Keratinocyte (primary cell): Measurements from ENCODE around the gene DDAH1. TPM values are rescaled to one million over a fixed set of nuclear protein-coding genes. Genes with fewer than 3 reads are reported as not detected.

Experiments
- DNase-seq: peaks from one replicate; pipeline ENCODE4 v3.0.0-alpha.2; 2011; ENCODE audit warnings: low read depth, missing footprints, low spot score
- FAIRE-seq: peaks from 2 replicates; lab custom pipeline; 2011; peaks lifted over from hg19 to GRCh38; lab: Jason Lieb, UNC
- H2AFZ ChIP-seq: 2 replicates; pipeline ENCODE4 v1.6.0; 2012; ENCODE audit warnings: low read length, control low read depth, inconsistent platforms; ENCODE audit not compliant: control insufficient read depth
- H3K27ac ChIP-seq: 2 replicates; pipeline ENCODE4 v1.5.1; 2011; ENCODE audit warnings: low read length; ENCODE audit not compliant: control insufficient read depth, insufficient read depth
- H3K27me3 ChIP-seq: 3 replicates; pipeline ENCODE4 v1.6.0; 2011; ENCODE audit warnings: low read length; ENCODE audit not compliant: control insufficient read depth, insufficient read depth; ENCODE audit errors: extremely low read depth
- H3K36me3 ChIP-seq, 2 experiments: 2 replicates in 1 of 2; 3 replicates in 1 of 2; pipeline ENCODE4 v1.5.1; 2011; ENCODE audit warnings: low read length in 2 of 2, mild to moderate bottlenecking in 1 of 2; ENCODE audit not compliant: control insufficient read depth in 2 of 2, insufficient read depth in 2 of 2; ENCODE audit errors: extremely low read depth in 1 of 2
- H3K4me1 ChIP-seq: 3 replicates; pipeline ENCODE4 v1.5.1; 2011; ENCODE audit warnings: low read length; ENCODE audit not compliant: control insufficient read depth, insufficient read depth; ENCODE audit errors: extremely low read depth
- H3K4me2 ChIP-seq: 3 replicates; pipeline ENCODE4 v1.6.0; 2011; ENCODE audit warnings: low read depth, low read length; ENCODE audit not compliant: control insufficient read depth, insufficient read depth; ENCODE audit errors: extremely low read depth
- H3K4me3 ChIP-seq, 3 experiments: fragments of 200-600 bp in 1 of 3; sonication (generic) in 1 of 3; 2 replicates in 2 of 3; 3 replicates in 1 of 3; pipeline ENCODE4 v1.5.1; 2011 to 2016; ENCODE audit warnings: low read length in 3 of 3, mild to moderate bottlenecking in 3 of 3, control low read depth in 2 of 3, inconsistent platforms in 1 of 3, low read depth in 1 of 3, mixed read lengths in 1 of 3, mixed run types in 1 of 3, moderate library complexity in 1 of 3; ENCODE audit not compliant: control insufficient read depth in 2 of 3, insufficient read depth in 2 of 3; ENCODE audit errors: extremely low read depth in 1 of 3
- H3K79me2 ChIP-seq: 2 replicates; pipeline ENCODE4 v1.6.0; 2012; ENCODE audit warnings: low read length; ENCODE audit not compliant: control insufficient read depth, insufficient read depth
- H3K9ac ChIP-seq: 3 replicates; pipeline ENCODE4 v1.6.0; 2011; ENCODE audit warnings: low read length; ENCODE audit not compliant: control insufficient read depth, insufficient read depth; ENCODE audit errors: extremely low read depth
- H3K9me1 ChIP-seq: 3 replicates; pipeline ENCODE4 v1.6.0; 2011; ENCODE audit warnings: low read length; ENCODE audit not compliant: control insufficient read depth, insufficient read depth; ENCODE audit errors: extremely low read depth
- H3K9me3 ChIP-seq: 2 replicates; pipeline ENCODE4 v1.5.1; 2012; ENCODE audit warnings: low read depth, low read length; ENCODE audit not compliant: control insufficient read depth
- H4K20me1 ChIP-seq: 3 replicates; pipeline ENCODE4 v1.6.0; 2011; ENCODE audit warnings: low read length; ENCODE audit not compliant: control insufficient read depth, insufficient read depth; ENCODE audit errors: extremely low read depth
- EZH2 ChIP-seq: IDR thresholded peaks from one replicate; pipeline ENCODE4 v1.6.1; 2012; ENCODE audit warnings: inconsistent platforms, mild to moderate bottlenecking, low read length, moderate library complexity
- dilution Hi-C: fragments of 300-500 bp; cut with MboI; formaldehyde crosslinking; loops from one replicate; pipeline ENCODE4 v1.7.0; 2020; ENCODE audit warnings: low sequenced_read_pairs; ENCODE audit not compliant: extremely low pct_ligation_motif_present
- polyA plus RNA-seq, 5 experiments: library from polyadenylated mRNA; depleted of rRNA in 3 of 5; stranded (reverse) in 3 of 5; stranded (forward) in 1 of 5; unstranded in 1 of 5; fragments of >200 nt; gene quantifications; 1 replicate in 1 of 5; 2 replicates in 3 of 5; 3 replicates in 1 of 5; pipeline versions ENCODE4 v1.2.1 to v1.2.3, GENCODE V29; 2011 to 2012; ENCODE audit warnings: missing spikeins in 2 of 5, low read depth in 1 of 5, low replicate concordance in 1 of 5
- TF ChIP-seq, protein P1 (sequence below), 3 experiments: IDR thresholded peaks in 1 of 3; conservative IDR thresholded peaks in 1 of 3; optimal IDR thresholded peaks in 1 of 3; 2 replicates in 2 of 3; 3 replicates in 1 of 3; pipeline versions ENCODE3 to v1.5.1; 2011; ENCODE audit warnings: low read length in 3 of 3, mild to moderate bottlenecking in 3 of 3, moderate library complexity in 2 of 3, control low read depth in 1 of 3, inconsistent platforms in 1 of 3; ENCODE audit not compliant: insufficient read depth in 2 of 3; ENCODE audit errors: extremely low read depth in 1 of 3

The DDAH1 gene
- polyA plus RNA-seq, 1 donor (not counting 4 experiments of a cell fraction or from before 2014, with no cell fraction given): 5.8 TPM

DNA sequence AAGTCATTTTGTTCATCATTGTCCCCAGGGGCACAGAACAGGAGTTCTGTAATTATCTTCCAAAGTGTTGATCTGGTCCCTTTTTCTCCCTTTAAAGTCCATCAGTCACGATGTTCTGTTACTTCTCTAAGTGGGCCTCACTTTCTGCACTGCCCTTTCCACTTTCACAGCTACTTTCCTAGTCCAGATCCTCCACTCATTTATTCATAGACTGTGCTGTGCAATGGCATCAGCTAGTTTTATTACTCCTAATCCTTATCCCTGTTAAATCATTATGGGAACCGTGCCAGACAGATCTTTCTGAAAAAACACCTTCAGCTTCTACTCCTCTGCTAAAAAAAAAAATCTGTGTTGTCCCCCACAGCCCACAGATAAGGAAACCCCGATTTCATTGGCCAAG is 124.5 kb downstream of the DDAH1 start:
- dilution Hi-C loops: no loop called here
- H3K9me3 ChIP-seq: no peaks in the 10 kb centered on the region
- no peak overlapping the region for H3K4me2 ChIP-seq
- no peaks in the 10 kb centered on the region for H4K20me1 ChIP-seq
- no peaks in the 10 kb centered on the region for H3K36me3 ChIP-seq
- H3K9me1 ChIP-seq: no peaks in the 10 kb centered on the region
- DNase-seq (no peak), FAIRE-seq (no peak)
- H3K27ac ChIP-seq: no peak overlapping the region
- peaks cover 36% of the 10 kb centered on the region for H3K4me1 ChIP-seq
- H3K4me3 ChIP-seq: no peak overlapping the region
- TF ChIP-seq, protein P1, sequence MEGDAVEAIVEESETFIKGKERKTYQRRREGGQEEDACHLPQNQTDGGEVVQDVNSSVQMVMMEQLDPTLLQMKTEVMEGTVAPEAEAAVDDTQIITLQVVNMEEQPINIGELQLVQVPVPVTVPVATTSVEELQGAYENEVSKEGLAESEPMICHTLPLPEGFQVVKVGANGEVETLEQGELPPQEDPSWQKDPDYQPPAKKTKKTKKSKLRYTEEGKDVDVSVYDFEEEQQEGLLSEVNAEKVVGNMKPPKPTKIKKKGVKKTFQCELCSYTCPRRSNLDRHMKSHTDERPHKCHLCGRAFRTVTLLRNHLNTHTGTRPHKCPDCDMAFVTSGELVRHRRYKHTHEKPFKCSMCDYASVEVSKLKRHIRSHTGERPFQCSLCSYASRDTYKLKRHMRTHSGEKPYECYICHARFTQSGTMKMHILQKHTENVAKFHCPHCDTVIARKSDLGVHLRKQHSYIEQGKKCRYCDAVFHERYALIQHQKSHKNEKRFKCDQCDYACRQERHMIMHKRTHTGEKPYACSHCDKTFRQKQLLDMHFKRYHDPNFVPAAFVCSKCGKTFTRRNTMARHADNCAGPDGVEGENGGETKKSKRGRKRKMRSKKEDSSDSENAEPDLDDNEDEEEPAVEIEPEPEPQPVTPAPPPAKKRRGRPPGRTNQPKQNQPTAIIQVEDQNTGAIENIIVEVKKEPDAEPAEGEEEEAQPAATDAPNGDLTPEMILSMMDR (optimal IDR thresholded peaks at IDR 0.05 in 1 of 3, IDR thresholded peaks at IDR 0.05 in 1 of 3, conservative IDR thresholded peaks at IDR 0.05 in 1 of 3; ENCODE audit: extremely low read depth in 1 of 3, insufficient read depth in 2 of 3, low read length in 3 of 3): no peak
- TF ChIP-seq EZH2: no peak
- H3K9ac ChIP-seq: no peak overlapping the region
- H3K79me2 ChIP-seq: no peaks in the 10 kb centered on the region
- H2AFZ ChIP-seq: no peak overlapping the region
- H3K27me3 ChIP-seq: no peaks in the 10 kb centered on the region

DNA sequence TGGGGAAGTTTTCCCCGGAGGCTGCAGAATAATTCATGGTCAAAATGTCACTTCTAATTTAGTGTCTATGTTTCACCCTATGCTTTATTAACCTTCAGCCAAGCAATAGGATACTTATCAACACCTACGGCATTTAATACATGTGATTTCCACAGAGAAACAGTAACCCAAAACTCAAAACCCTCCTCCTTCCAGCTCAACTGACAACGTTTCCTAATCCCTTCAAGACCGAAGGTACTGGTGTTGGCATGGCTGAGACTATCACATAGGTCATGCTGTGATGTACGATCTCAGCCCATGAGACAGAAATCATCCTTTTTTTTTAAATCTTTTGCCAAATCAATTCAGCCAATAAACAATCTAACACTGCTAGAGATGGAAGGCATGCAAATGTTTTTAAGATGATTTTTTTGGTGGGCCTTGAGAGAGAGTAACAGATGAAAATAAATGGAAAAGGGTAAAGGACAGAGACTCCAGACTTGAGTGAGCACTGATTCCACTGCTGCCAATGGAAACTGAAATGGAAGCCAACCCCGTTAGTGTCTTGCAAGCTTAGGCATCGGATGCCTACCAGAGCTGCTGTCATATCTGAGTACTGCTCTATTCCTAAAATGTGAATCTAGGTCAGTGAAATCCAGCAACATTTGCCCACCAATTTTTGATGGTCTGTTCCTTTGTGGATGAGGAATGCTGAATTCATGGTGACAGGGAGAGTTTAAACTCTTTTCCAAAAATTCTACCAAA is 125.1 kb downstream of the DDAH1 start:
- H4K20me1 ChIP-seq: no peaks in the 10 kb centered on the region
- H3K4me2 ChIP-seq: peak overlapping the region; percentile 7
- H2AFZ ChIP-seq: no peak overlapping the region
- no peaks in the 10 kb centered on the region for H3K9me3 ChIP-seq
- FAIRE-seq (no peak), DNase-seq (no peak)
- peaks cover 36% of the 10 kb centered on the region for H3K4me1 ChIP-seq
- no peak overlapping the region for H3K4me3 ChIP-seq
- no peaks in the 10 kb centered on the region for H3K9me1 ChIP-seq
- TF ChIP-seq, protein P1 (optimal IDR thresholded peaks at IDR 0.05 in 1 of 3, IDR thresholded peaks at IDR 0.05 in 1 of 3, conservative IDR thresholded peaks at IDR 0.05 in 1 of 3; ENCODE audit: extremely low read depth in 1 of 3, insufficient read depth in 2 of 3, low read length in 3 of 3): no peak
- no peak for TF ChIP-seq EZH2
- H3K36me3 ChIP-seq: no peaks in the 10 kb centered on the region
- no peak overlapping the region for H3K9ac ChIP-seq
- dilution Hi-C loops: no loop called here
- no peaks in the 10 kb centered on the region for H3K79me2 ChIP-seq
- no peaks in the 10 kb centered on the region for H3K27me3 ChIP-seq
- H3K27ac ChIP-seq: no peak overlapping the region
